ENCODE measurements around the gene RPS21.
"Not testable (repeated sequence)": the region's sequence is repeated elsewhere in the genome, so short reads cannot be mapped to it uniquely, and the experiment has no call there.

RPS21 gene

GRCh38 chr20:62372042-62372993, 14.6 kb upstream of the RPS21 start:
- DNase-seq (ENCODE audit: low read depth), result no peak
- H3K4me3 ChIP-seq (ENCODE audit: control insufficient read depth, low read depth, low read length), result no peak overlapping the region
- TF ChIP-seq, protein P1, sequence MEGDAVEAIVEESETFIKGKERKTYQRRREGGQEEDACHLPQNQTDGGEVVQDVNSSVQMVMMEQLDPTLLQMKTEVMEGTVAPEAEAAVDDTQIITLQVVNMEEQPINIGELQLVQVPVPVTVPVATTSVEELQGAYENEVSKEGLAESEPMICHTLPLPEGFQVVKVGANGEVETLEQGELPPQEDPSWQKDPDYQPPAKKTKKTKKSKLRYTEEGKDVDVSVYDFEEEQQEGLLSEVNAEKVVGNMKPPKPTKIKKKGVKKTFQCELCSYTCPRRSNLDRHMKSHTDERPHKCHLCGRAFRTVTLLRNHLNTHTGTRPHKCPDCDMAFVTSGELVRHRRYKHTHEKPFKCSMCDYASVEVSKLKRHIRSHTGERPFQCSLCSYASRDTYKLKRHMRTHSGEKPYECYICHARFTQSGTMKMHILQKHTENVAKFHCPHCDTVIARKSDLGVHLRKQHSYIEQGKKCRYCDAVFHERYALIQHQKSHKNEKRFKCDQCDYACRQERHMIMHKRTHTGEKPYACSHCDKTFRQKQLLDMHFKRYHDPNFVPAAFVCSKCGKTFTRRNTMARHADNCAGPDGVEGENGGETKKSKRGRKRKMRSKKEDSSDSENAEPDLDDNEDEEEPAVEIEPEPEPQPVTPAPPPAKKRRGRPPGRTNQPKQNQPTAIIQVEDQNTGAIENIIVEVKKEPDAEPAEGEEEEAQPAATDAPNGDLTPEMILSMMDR (IDR thresholded peaks at IDR 0.05; ENCODE audit: control insufficient read depth, insufficient read depth, low read depth, low read length, missing control alignments), result no peak

- not testable (repeated sequence) for H3K4me3 ChIP-seq (ENCODE audit: control insufficient read depth, low read depth, low read length); DNase-seq (ENCODE audit: low read depth)
Measured at GRCh38 chr20:62373631-62374179, 13.2 kb upstream of the RPS21 start.

DNA sequence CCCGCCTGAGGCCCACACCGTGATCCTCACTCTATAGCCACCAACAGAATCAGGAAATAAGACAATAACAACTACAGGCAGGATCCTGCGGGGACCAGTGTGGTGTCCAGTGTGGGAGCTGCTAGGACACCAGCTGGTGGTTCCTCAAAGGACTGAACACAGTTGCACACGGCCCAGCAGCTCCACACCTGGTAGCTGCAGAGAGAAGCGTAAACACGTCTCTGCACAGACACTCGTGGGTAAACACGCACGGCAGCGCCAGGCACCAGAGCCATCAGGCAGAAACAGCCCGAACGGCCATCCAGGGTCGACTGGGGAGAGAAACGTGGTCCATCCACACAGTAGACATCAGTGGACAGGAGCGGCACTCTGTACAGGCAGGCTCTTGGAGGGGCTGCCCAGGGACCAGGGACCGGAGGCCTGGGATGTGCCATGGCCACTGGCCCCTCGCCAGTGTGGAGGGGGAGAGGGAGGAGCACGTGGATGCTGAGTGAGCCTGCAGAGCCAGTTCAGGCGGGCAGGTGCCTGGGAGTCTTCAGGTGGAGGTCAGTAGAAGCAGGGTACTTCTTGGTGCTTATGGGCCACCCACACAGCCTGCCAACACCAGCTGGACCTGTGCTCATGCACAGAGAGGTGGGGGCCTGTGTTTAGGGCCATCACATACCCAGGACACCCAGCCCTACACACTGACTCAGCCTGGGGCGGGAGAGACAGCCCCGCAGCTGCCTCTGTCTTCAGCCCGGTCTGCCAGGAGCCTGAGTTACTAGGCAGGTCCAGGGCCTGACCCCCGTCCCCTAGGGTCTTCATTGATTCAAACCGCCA, 12.4 kb upstream of the RPS21 start:
- TF ChIP-seq, protein P1 (IDR thresholded peaks at IDR 0.05; ENCODE audit: control insufficient read depth, insufficient read depth, low read depth, low read length, missing control alignments), result no peak
- no peak for DNase-seq (ENCODE audit: low read depth)
- no peak overlapping the region for H3K4me3 ChIP-seq (ENCODE audit: control insufficient read depth, low read depth, low read length)

GRCh38 chr20:62376112-62377063, 10.5 kb upstream of the RPS21 start:
- TF ChIP-seq, protein P1 (IDR thresholded peaks at IDR 0.05; ENCODE audit: control insufficient read depth, insufficient read depth, low read depth, low read length, missing control alignments), result peak; percentile 60
- no peak overlapping the region for H3K4me3 ChIP-seq (ENCODE audit: control insufficient read depth, low read depth, low read length)
- DNase-seq (ENCODE audit: low read depth), result no peak

- TF ChIP-seq, protein P1 (IDR thresholded peaks at IDR 0.05; ENCODE audit: control insufficient read depth, insufficient read depth, low read depth, low read length, missing control alignments), result no peak
- no peak overlapping the region for H3K4me3 ChIP-seq (ENCODE audit: control insufficient read depth, low read depth, low read length)
- DNase-seq (ENCODE audit: low read depth), result no peak
Measured at GRCh38 chr20:62377064-62377461, 9.8 kb upstream of the RPS21 start.

DNA sequence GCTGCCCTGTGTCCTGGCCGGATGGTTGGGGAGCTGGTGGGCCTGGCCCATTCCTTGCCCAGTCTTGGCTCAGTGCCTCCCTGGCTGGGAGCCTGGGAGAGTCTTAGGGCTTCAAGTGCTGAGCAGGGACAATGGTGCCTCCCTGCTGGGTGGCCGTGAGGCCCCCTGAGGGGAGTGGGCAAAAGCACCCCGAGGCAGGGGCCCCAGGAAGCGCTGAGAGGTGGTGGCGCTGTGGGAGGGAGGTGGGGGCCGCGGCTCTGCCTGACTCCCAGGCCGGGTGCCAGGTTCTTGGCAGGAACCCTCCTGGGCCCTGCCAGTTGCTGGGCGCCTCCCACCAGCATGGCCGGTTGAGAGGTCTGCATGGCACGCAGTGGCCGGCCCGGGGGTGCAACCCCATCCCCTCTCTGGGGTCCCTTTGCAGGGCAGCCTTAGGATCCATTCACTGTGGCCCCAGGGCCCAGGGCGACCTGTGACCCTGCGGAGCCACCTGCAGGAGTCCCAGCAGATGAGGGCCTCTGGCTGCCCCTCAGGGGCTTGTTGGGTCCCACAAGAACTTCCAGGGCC, 9.2 kb upstream of the RPS21 start:
- no peak for DNase-seq (ENCODE audit: low read depth)
- TF ChIP-seq, protein P1 (IDR thresholded peaks at IDR 0.05; ENCODE audit: control insufficient read depth, insufficient read depth, low read depth, low read length, missing control alignments), result no peak
- no peak overlapping the region for H3K4me3 ChIP-seq (ENCODE audit: control insufficient read depth, low read depth, low read length)

Measured in AG09309 (cell line).